HEK293 (cell line): Measurements from ENCODE around the gene GDF2.

Experiments used
- CTCF ChIA-PET: fragments of 350-600 bp; formaldehyde crosslinking; extraction: SDS; loops from one replicate; lab custom pipeline; 2021; ENCODE audit warnings: antibody characterized with exemption; lab: Yijun Ruan, JAX
- POLR2A ChIA-PET: fragments of 300-600 bp; formaldehyde crosslinking; extraction: SDS; loops from one replicate; lab custom pipeline; 2020; ENCODE audit warnings: antibody characterized with exemption, inconsistent platforms; lab: Yijun Ruan, JAX
- H3K27ac ChIP-seq: fragments of 200-500 bp; sonication (Bioruptor generic); 2 replicates; pipeline ENCODE4 v1.5.1; 2014; ENCODE audit warnings: low read depth, low read length, control low read depth, inconsistent platforms; ENCODE audit errors: extremely low read depth
- H3K36me3 ChIP-seq, 2 experiments: fragments of 200-500 bp in 1 of 2; sonication (Bioruptor generic) in 1 of 2; 1 replicate in 1 of 2; 2 replicates in 1 of 2; pipeline ENCODE4 v1.5.1; 2014 to 2017; ENCODE audit warnings: inconsistent platforms in 2 of 2, low read length in 2 of 2; ENCODE audit not compliant: control insufficient read depth in 2 of 2, insufficient read depth in 1 of 2
- H3K4me1 ChIP-seq: fragments of 200-500 bp; sonication (Bioruptor generic); 2 replicates; pipeline ENCODE4 v1.5.1; 2014; ENCODE audit warnings: mild to moderate bottlenecking, low read length, inconsistent platforms; ENCODE audit not compliant: control insufficient read depth, insufficient read depth
- H3K4me3 ChIP-seq: 2 replicates; pipeline ENCODE4 v1.5.1; 2011; ENCODE audit warnings: low read depth, mild to moderate bottlenecking, control low read depth, low read length, moderate library complexity
- H3K9me3 ChIP-seq: fragments of 200-500 bp; sonication (Bioruptor generic); 2 replicates; pipeline ENCODE4 v1.5.1; 2014; ENCODE audit warnings: low read depth, low read length, inconsistent platforms; ENCODE audit not compliant: control insufficient read depth, insufficient read depth
- GFI1B ChIP-seq: fragments of 450-650 bp; formaldehyde crosslinking; IDR thresholded peaks from 2 replicates; pipeline ENCODE4 v1.5.1; 2016; ENCODE audit warnings: missing biosample characterization, missing genetic modification characterization
- HOXC10 ChIP-seq: sonication (generic); formaldehyde crosslinking; IDR thresholded peaks from 2 replicates; pipeline ENCODE4 v1.8.1; 2023; ENCODE audit warnings: mild to moderate bottlenecking, missing genetic modification reagents
- SCRT2 ChIP-seq: fragments of 450-650 bp; formaldehyde crosslinking; IDR thresholded peaks from 2 replicates; pipeline ENCODE4 v1.5.1; 2016; ENCODE audit warnings: missing biosample characterization, missing genetic modification characterization
- SP7 ChIP-seq: fragments of 450-650 bp; formaldehyde crosslinking; IDR thresholded peaks from 2 replicates; pipeline ENCODE4 v1.5.1; 2016; ENCODE audit warnings: missing biosample characterization, missing genetic modification characterization
- ZBTB1 ChIP-seq: fragments of 450-650 bp; formaldehyde crosslinking; IDR thresholded peaks from 2 replicates; pipeline ENCODE4 v1.5.1; 2016; ENCODE audit warnings: missing biosample characterization, missing genetic modification characterization
- ZFP37 ChIP-seq: fragments of 450-650 bp; formaldehyde crosslinking; IDR thresholded peaks from 2 replicates; pipeline ENCODE4 v1.5.1; 2016; ENCODE audit warnings: missing biosample characterization, missing genetic modification characterization
- ZFP69B ChIP-seq: fragments of 450-650 bp; formaldehyde crosslinking; IDR thresholded peaks from 2 replicates; pipeline ENCODE4 v1.5.1; 2016; ENCODE audit warnings: missing biosample characterization, missing genetic modification characterization
- ZNF16 ChIP-seq: fragments of 450-650 bp; formaldehyde crosslinking; IDR thresholded peaks from 2 replicates; pipeline ENCODE4 v1.5.1; 2016; ENCODE audit warnings: low read depth, missing biosample characterization, missing genetic modification characterization
- ZNF24 ChIP-seq: fragments of 450-650 bp; formaldehyde crosslinking; IDR thresholded peaks from 2 replicates; pipeline ENCODE4 v1.5.1; 2016; ENCODE audit warnings: missing biosample characterization, missing genetic modification characterization
- ZNF266 ChIP-seq: fragments of 450-650 bp; formaldehyde crosslinking; IDR thresholded peaks from 2 replicates; pipeline ENCODE4 v1.5.1; 2016; ENCODE audit warnings: missing biosample characterization, missing genetic modification characterization, low read depth
- ZNF391 ChIP-seq: fragments of 450-650 bp; formaldehyde crosslinking; IDR thresholded peaks from 2 replicates; pipeline ENCODE4 v1.5.1; 2016; ENCODE audit warnings: low read depth, missing biosample characterization, missing genetic modification characterization, borderline replicate concordance
- ZNF501 ChIP-seq: fragments of 450-650 bp; formaldehyde crosslinking; IDR thresholded peaks from 2 replicates; pipeline ENCODE4 v1.5.1; 2016; ENCODE audit warnings: missing biosample characterization, missing genetic modification characterization
- ZNF510 ChIP-seq: fragments of 450-650 bp; formaldehyde crosslinking; IDR thresholded peaks from 2 replicates; pipeline ENCODE4 v1.5.1; 2018; ENCODE audit warnings: mild to moderate bottlenecking, missing genetic modification characterization, missing biosample characterization; ENCODE audit not compliant: insufficient replicate concordance
- ZNF518A ChIP-seq: fragments of 450-650 bp; formaldehyde crosslinking; conservative IDR thresholded peaks from 2 replicates; pipeline ENCODE4 v1.5.1; 2016; ENCODE audit warnings: low read depth, missing biosample characterization, missing genetic modification characterization
- ZNF561 ChIP-seq: fragments of 450-650 bp; IDR thresholded peaks from 2 replicates; pipeline ENCODE4 v1.5.1; 2018; ENCODE audit warnings: missing biosample characterization, missing genetic modification characterization, borderline replicate concordance
- ZNF629 ChIP-seq: fragments of 450-650 bp; formaldehyde crosslinking; IDR thresholded peaks from 2 replicates; pipeline ENCODE4 v1.5.1; 2017; ENCODE audit warnings: missing biosample characterization, missing genetic modification characterization
- ZNF777 ChIP-seq: fragments of 450-650 bp; formaldehyde crosslinking; IDR thresholded peaks from 2 replicates; pipeline ENCODE4 v1.5.1; 2017; ENCODE audit warnings: missing biosample characterization, missing genetic modification characterization, borderline replicate concordance
- ZNF837 ChIP-seq: fragments of 450-650 bp; formaldehyde crosslinking; IDR thresholded peaks from 2 replicates; pipeline ENCODE4 v1.5.1; 2016; ENCODE audit warnings: missing biosample characterization, missing genetic modification characterization

The GDF2 gene

GRCh38 chr10:47278152-47278473, 44.1 kb upstream of the GDF2 start:
- no peaks in the 10 kb centered on the region for H3K36me3 ChIP-seq
- TF ChIP-seq ZNF510 (tag by site-specific recombination) (no peak), ZNF837 (no peak)
- H3K9me3 ChIP-seq, result no peaks in the 10 kb centered on the region; the same call in 1 of the 2 replicates
- no peak overlapping the region for H3K27ac ChIP-seq
- no peaks in the 10 kb centered on the region for H3K4me1 ChIP-seq
- ChIA-PET POLR2A (no interaction called here), CTCF (interaction anchor here (1.5 to 1.8 kb wide), 2 partner anchors 35 to 230 kb away, joined by 3 to 4 read pairs; no protein-coding TSS in a partner anchor)
- no peak overlapping the region for H3K4me3 ChIP-seq

- ChIA-PET CTCF (interaction anchor here (0.5 to 1.8 kb wide), 3 partner anchors 34 to 731 kb away, joined by 3 to 4 read pairs (median 3); no protein-coding TSS in a partner anchor), POLR2A (no interaction called here)
- Histone ChIP-seq H3K27ac (no peak overlapping the region), H3K36me3 (no peaks in the 10 kb centered on the region), H3K9me3 (no peaks in the 10 kb centered on the region), H3K4me1 (no peaks in the 10 kb centered on the region), H3K4me3 (no peak overlapping the region)
- no peak for TF ChIP-seq ZNF518A (tag by site-specific recombination)
- no peak for TF ChIP-seq GFI1B (tag by site-specific recombination)
- no peak for TF ChIP-seq ZNF16 (tag by site-specific recombination)
- TF ChIP-seq SP7 (tag by site-specific recombination), result no peak
- no peak for TF ChIP-seq ZNF266 (tag by site-specific recombination)
- no peak for TF ChIP-seq ZFP37 (tag by site-specific recombination)
- TF ChIP-seq SCRT2 (tag by site-specific recombination), result no peak
- TF ChIP-seq ZFP69B (tag by site-specific recombination), result no peak
- TF ChIP-seq ZNF561 (tag by site-specific recombination), result no peak
- no peak for TF ChIP-seq ZNF391 (tag by site-specific recombination)
- TF ChIP-seq ZNF629 (tag by site-specific recombination), result no peak
- no peak for TF ChIP-seq ZNF24 (tag by site-specific recombination)
- TF ChIP-seq ZNF501 (tag by site-specific recombination), result no peak
- TF ChIP-seq ZBTB1 (tag by site-specific recombination), result no peak
Observed at GRCh38 chr10:47278720-47279119, 43.5 kb upstream of the GDF2 start.

- no peaks in the 10 kb centered on the region for H3K36me3 ChIP-seq
- CTCF ChIA-PET, result interaction anchor here (0.5 to 1.8 kb wide), 3 partner anchors 33 to 732 kb away, joined by 3 to 4 read pairs (median 3); no protein-coding TSS in a partner anchor
- H3K27ac ChIP-seq, result no peak overlapping the region
- POLR2A ChIA-PET, result no interaction called here
- no peak overlapping the region for H3K4me3 ChIP-seq
- TF ChIP-seq ZNF777, result no peak
- TF ChIP-seq HOXC10 (CRISPR knock-in tag), result no peak
- H3K9me3 ChIP-seq, result no peaks in the 10 kb centered on the region
- no peaks in the 10 kb centered on the region for H3K4me1 ChIP-seq
Observed at GRCh38 chr10:47279276-47279675, 43.0 kb upstream of the GDF2 start.
